ENCODE measurements around the gene ZFHX3. TPM values are rescaled to one million over a fixed set of nuclear protein-coding genes. Genes with fewer than 3 reads are reported as not detected.

ZFHX3 gene
- total RNA-seq, 2 donors from 2014 or later: 57.7 to 70.1 TPM

DNA sequence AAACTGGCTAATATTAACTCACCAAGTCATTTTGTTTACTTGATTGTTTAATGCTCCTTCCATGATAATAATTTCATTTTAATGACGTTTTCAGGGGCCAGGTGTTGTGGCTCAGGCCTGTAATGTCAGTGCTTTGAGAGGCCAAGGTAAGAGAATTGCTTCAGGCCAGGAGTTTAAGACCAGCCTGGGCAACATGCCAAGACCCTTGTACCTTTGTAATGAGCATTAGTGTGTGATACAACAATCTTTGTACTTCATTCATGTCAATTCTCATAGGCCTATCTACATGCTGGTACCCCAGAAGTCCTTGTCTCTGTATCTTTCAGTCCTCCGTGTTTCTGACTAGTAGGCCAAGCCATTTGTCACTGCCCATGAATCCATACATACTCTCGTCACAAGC, 296.9 kb downstream of the ZFHX3 start:
- Histone ChIP-seq H3K27ac (no peak overlapping the region), H3K27me3 (replicated peaks; ENCODE audit: insufficient read depth) (no peaks in the 10 kb centered on the region), H3K4me1 (ENCODE audit: control insufficient read depth in 1 of 2, low read depth in 2 of 2) (no peaks in the 10 kb centered on the region), H3K9me3 (no peaks in the 10 kb centered on the region), H3K4me3 (no peak overlapping the region), H3K36me3 (no peaks in the 10 kb centered on the region)
- TF ChIP-seq, protein P1, sequence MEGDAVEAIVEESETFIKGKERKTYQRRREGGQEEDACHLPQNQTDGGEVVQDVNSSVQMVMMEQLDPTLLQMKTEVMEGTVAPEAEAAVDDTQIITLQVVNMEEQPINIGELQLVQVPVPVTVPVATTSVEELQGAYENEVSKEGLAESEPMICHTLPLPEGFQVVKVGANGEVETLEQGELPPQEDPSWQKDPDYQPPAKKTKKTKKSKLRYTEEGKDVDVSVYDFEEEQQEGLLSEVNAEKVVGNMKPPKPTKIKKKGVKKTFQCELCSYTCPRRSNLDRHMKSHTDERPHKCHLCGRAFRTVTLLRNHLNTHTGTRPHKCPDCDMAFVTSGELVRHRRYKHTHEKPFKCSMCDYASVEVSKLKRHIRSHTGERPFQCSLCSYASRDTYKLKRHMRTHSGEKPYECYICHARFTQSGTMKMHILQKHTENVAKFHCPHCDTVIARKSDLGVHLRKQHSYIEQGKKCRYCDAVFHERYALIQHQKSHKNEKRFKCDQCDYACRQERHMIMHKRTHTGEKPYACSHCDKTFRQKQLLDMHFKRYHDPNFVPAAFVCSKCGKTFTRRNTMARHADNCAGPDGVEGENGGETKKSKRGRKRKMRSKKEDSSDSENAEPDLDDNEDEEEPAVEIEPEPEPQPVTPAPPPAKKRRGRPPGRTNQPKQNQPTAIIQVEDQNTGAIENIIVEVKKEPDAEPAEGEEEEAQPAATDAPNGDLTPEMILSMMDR (IDR thresholded peaks at IDR 0.05): no peak
- ATAC-seq (ENCODE audit: insufficient number of reproducible peaks, low FRiP score, low read depth) (no peak), DNase-seq (ENCODE audit: low spot score) (no peak)

DNA sequence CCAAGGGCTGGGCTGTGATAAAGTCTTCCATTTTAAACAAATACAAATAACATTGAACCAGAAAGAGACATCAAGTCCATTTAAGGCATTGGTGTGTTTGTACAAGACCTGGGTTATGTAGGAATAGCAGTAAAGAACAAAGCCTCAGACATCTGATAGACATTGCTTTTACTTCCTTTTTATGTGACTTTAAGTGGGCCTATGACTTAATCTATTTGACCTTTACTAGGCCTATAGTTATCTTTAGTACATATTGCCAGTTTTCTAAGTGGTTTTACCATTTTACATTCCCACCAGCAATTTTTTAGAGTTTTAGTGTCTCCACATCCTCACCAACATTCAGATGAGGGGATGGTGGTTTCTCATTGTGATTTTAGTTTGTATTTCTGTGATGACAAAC, 298.8 kb downstream of the ZFHX3 start:
- no peak for ATAC-seq (ENCODE audit: insufficient number of reproducible peaks, low FRiP score, low read depth)
- Histone ChIP-seq H3K27me3 (replicated peaks; ENCODE audit: insufficient read depth) (no peaks in the 10 kb centered on the region), H3K36me3 (no peaks in the 10 kb centered on the region), H3K27ac (no peak overlapping the region), H3K4me3 (no peak overlapping the region), H3K4me1 (ENCODE audit: control insufficient read depth in 1 of 2, low read depth in 2 of 2) (no peaks in the 10 kb centered on the region), H3K9me3 (no peaks in the 10 kb centered on the region)
- DNase-seq (ENCODE audit: low spot score): no peak
- TF ChIP-seq, protein P1 (IDR thresholded peaks at IDR 0.05): no peak

DNA sequence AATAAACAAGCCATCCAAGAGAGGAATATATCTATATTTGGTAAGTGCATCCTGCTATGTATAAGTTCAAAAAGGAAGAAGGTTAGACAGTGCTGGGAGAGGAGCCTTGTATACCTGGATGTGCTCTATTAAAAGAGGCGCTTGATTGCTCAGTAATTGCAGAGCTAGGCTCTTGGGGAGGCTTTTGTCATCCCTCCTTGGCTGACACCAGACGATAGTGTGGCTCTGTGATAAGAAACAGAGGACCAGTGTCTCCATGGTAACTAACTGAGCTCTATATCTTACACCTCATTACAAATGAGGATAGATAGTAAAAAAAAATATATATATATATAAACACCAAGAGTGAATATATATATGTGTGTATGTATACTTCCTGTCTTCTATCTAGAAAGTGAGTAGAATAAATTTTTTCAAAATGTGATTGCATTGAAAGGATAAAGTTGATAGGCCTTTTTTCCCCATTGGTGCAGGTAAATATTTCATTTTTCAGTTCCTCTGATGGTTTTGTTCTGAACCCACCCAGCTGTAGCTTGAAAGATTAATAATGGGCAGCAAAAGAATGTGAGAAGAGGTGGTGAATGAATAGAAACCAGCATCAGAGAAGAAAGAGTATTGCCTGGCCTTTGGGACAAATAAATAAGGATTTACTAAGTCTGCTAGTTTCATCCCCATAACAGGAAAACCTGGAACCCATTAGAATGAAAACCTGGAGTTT, 303.7 kb downstream of the ZFHX3 start:
- Histone ChIP-seq H3K27ac (no peak overlapping the region), H3K9me3 (no peaks in the 10 kb centered on the region), H3K36me3 (no peaks in the 10 kb centered on the region), H3K4me1 (ENCODE audit: control insufficient read depth in 1 of 2, low read depth in 2 of 2) (no peaks in the 10 kb centered on the region), H3K4me3 (no peak overlapping the region), H3K27me3 (replicated peaks; ENCODE audit: insufficient read depth) (no peaks in the 10 kb centered on the region)
- ATAC-seq (ENCODE audit: insufficient number of reproducible peaks, low FRiP score, low read depth): no peak
- TF ChIP-seq, protein P1 (IDR thresholded peaks at IDR 0.05): no peak
- DNase-seq (ENCODE audit: low spot score): no peak

DNA sequence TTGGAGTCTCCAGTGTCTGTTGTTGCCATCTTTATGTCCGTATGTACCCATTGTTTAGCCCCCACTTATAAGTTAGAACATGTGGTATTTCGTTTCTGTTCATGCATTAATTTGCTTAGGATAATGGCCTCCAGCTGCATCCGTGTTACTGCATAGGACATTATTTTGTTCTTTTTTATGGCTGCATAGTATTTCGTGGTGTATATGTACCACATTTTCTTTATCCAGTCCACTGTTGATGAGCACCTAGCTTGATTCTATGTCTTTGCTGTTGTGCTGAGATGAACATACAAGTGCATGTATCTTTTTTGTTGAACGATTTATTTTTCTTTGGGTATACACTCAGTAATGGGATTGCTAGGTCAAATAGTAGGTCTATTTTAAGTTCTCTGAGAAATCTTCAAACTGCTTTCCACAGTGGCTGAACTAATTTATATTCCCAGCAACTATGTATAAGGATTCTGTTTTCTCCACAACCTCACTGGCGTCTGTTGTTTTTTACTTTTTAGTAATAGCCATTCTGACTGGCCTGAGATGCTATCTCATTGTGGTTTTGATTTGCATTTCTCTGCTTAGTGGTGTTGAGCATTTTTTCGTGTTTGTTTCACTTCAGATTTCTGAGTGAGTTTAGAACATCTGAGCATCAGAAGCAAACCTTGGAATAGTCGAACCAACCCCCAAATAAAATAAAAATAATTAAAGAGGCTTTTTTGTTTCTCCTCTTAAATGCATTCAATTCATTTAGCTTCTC, 304.7 kb downstream of the ZFHX3 start:
- Histone ChIP-seq H3K4me1 (ENCODE audit: control insufficient read depth in 1 of 2, low read depth in 2 of 2) (no peaks in the 10 kb centered on the region), H3K36me3 (no peaks in the 10 kb centered on the region), H3K27me3 (replicated peaks; ENCODE audit: insufficient read depth) (no peaks in the 10 kb centered on the region), H3K9me3 (no peaks in the 10 kb centered on the region), H3K4me3 (no peak overlapping the region), H3K27ac (no peak overlapping the region)
- TF ChIP-seq, protein P1 (IDR thresholded peaks at IDR 0.05): no peak
- ATAC-seq (ENCODE audit: insufficient number of reproducible peaks, low FRiP score, low read depth) (no peak), DNase-seq (ENCODE audit: low spot score) (no peak)

DNA sequence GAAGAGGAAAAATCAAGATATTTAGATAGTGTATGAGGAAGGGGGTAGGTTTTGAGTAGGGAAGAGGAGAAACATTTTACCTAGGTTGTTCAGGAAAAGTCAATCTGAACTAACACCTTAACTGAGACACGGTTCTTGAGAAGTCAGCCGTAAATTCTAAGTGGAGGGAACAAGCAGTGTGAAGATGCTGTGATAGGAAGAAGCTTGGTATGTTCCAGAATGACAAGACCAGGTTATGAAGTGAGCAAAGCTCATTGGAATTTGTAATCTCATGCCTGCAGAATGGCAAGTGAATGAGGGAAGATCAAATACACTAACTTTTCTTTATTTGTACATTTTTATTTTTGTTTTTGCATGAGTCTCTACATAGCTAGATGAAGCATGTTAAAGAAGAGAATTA, 307.6 kb downstream of the ZFHX3 start:
- no peaks in the 10 kb centered on the region for H3K36me3 ChIP-seq
- H3K27ac ChIP-seq: no peak overlapping the region
- no peaks in the 10 kb centered on the region for H3K4me1 ChIP-seq (ENCODE audit: control insufficient read depth in 1 of 2, low read depth in 2 of 2)
- H3K27me3 ChIP-seq (replicated peaks; ENCODE audit: insufficient read depth): no peaks in the 10 kb centered on the region
- TF ChIP-seq, protein P1 (IDR thresholded peaks at IDR 0.05): no peak
- no peaks in the 10 kb centered on the region for H3K9me3 ChIP-seq
- no peak for ATAC-seq (ENCODE audit: insufficient number of reproducible peaks, low FRiP score, low read depth)
- DNase-seq (ENCODE audit: low spot score): no peak
- no peak overlapping the region for H3K4me3 ChIP-seq
